ENCODE measurements around the gene TGFBI. TPM values are rescaled to one million over a fixed set of nuclear protein-coding genes. Genes with fewer than 3 reads are reported as not detected.

Gene TGFBI
- total and polyA plus RNA-seq, 5 donors from 2014 or later = 1.5 to 3.7 (median 2.3) TPM

DNA sequence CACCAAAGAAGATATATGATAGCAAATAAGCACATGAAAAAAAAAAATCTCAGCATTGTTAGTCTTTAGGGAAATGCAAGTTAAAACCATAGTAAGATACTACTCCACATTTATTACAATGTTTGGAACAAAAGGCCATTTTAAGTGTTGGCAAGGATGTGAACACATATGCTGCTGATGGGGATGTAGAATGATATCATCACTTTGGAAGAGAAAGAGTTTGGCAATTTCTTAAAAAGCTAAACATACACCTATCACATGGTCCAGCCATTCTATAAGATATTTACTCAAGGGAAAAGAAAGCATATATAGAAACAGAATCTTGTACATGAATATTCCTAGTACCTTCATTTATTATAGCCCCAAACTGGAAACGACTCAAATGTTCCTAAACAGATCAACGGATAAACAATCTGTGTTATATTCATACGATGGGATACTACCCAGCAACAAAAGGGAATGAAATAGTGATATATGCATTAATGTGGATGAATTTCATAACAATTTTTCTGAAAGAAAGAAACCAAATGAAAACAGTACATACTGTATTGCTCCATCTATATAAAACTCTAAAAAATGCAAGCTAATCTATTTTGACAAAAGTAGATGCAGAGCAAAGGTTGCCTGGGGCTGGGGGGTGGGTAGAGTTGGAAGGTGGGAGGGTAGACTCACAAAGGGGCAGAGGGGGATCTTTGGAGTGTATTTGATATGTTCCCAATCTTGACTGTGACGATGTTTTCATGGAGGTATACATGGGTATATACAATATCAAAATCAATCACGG lies 58.2 kb downstream of the TGFBI start:
- ATAC-seq (ENCODE audit: low read depth in 2 of 2) (no peak), DNase-seq (no peak)
- peaks cover 25% of the 10 kb centered on the region for H3K27me3 Mint-ChIP-seq
- H3K4me1 Mint-ChIP-seq = no peaks in the 10 kb centered on the region
- H3K4me3 ChIP-seq (ENCODE audit: low read depth, low read length) = no peak overlapping the region
- no peak overlapping the region for H3K27ac ChIP-seq (ENCODE audit: insufficient read depth, low read length, poor library complexity, severe bottlenecking)
- H3K9me3 ChIP-seq (ENCODE audit: control insufficient read depth in 2 of 2, low read length in 2 of 2) = no peaks in the 10 kb centered on the region
- H3K4me3 Mint-ChIP-seq = no peak overlapping the region
- H3K27ac Mint-ChIP-seq = no peak overlapping the region
- H3K36me3 ChIP-seq (ENCODE audit: control insufficient read depth, insufficient read depth, low read length) = no peaks in the 10 kb centered on the region
- no peaks in the 10 kb centered on the region for H3K4me1 ChIP-seq (ENCODE audit: control insufficient read depth, insufficient read depth, low read length, poor library complexity, severe bottlenecking)
- H3K27me3 ChIP-seq (ENCODE audit: control insufficient read depth, insufficient read depth, low read length) = peaks cover 16% of the 10 kb centered on the region
- H3K9me3 Mint-ChIP-seq = peaks cover 0 to 1% (median 0%) of the 10 kb centered on the region in 7 donors
- no peaks in the 10 kb centered on the region for H3K36me3 Mint-ChIP-seq

DNA sequence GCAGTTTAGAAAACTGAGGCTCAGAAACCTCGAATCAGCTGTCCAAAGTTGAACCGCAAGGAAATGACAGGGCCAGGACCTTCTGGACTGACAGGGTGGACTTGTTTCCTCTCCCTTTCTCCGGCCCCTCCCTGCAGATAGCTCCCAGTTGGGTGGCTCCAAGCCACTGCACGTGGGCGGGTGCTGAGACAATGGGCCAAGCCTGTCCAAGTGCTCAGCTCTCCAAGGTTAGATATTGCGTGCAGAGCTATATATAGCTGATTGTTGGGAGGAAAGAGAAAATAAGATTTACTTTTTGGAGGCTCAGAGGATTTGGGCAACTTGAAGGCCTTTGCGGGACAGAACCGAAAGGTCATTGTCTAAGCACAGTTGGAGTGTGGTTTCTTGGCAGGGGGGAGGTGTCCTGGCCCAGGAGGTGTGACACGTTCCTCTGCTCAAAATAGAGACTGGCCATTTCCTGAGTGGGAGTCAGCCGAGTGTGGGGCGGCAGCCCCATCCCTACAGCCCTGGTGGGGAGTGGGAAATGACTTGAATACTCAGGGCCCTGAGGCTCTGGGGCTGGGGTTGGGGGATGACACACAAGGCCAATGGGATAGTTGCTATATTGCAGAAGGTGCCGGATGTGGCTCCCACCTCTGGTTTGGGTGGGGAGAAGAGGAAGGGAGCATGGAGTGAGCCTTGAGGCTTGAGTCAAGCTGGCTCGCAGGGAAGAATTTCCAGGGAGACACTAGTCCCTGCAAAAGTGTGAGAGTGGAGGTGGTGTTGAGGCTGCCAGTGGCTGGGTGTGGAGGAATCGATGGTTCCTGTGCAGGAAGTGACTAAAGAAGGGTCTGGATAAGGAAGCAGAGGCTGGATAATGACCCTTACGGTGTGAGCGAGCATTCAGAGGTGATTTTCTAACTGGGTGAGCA lies 59.4 kb downstream of the TGFBI start:
- Histone ChIP-seq H3K27me3 (ENCODE audit: control insufficient read depth, insufficient read depth, low read length) (peaks cover 10% of the 10 kb centered on the region), H3K4me3 (ENCODE audit: low read depth, low read length) (no peak overlapping the region), H3K36me3 (ENCODE audit: control insufficient read depth, insufficient read depth, low read length) (no peaks in the 10 kb centered on the region), H3K27ac (ENCODE audit: insufficient read depth, low read length, poor library complexity, severe bottlenecking) (no peak overlapping the region), H3K4me1 (ENCODE audit: control insufficient read depth, insufficient read depth, low read length, poor library complexity, severe bottlenecking) (no peaks in the 10 kb centered on the region), H3K9me3 (ENCODE audit: control insufficient read depth in 2 of 2, low read length in 2 of 2) (no peaks in the 10 kb centered on the region)
- Mint-ChIP-seq H3K4me3 (no peak overlapping the region), H3K36me3 (no peaks in the 10 kb centered on the region), H3K27ac (no peak overlapping the region), H3K4me1 (no peaks in the 10 kb centered on the region), H3K27me3 (peaks cover 25% of the 10 kb centered on the region), H3K9me3 (peaks cover 0 to 1% (median 0%) of the 10 kb centered on the region in 7 donors)
- ATAC-seq (ENCODE audit: low read depth in 2 of 2) (no peak), DNase-seq (no peak)

DNA sequence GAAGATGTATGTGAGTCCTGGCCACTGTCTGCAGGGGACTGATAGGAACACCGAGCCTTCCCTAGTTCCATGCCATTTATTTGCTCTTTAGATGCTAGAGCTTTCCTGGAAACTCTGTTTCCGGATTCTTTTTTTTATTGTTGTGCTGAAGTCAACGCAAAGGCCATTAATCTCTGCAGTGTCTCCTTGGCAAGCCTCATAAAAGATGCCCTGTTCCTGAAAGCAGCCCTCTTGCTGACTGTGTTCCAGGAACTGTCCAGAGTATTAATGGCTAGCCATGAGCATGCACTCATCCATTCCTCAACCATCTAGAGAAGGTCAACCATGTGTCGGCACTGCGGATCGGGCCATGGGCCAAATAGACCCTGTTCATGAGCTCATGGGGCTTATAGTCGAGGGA lies 61.0 kb downstream of the TGFBI start:
- no peak overlapping the region for H3K27ac Mint-ChIP-seq
- H3K4me3 Mint-ChIP-seq = no peak overlapping the region
- ATAC-seq (ENCODE audit: low read depth in 2 of 2) (no peak), DNase-seq (no peak)
- peaks cover 2% of the 10 kb centered on the region for H3K27me3 ChIP-seq (ENCODE audit: control insufficient read depth, insufficient read depth, low read length)
- H3K4me1 Mint-ChIP-seq = no peaks in the 10 kb centered on the region
- H3K36me3 ChIP-seq (ENCODE audit: control insufficient read depth, insufficient read depth, low read length) = no peaks in the 10 kb centered on the region
- H3K4me3 ChIP-seq (ENCODE audit: low read depth, low read length) = no peak overlapping the region
- no peak overlapping the region for H3K27ac ChIP-seq (ENCODE audit: insufficient read depth, low read length, poor library complexity, severe bottlenecking)
- peaks cover 0 to 1% (median 0%) of the 10 kb centered on the region in 7 donors for H3K9me3 Mint-ChIP-seq
- no peaks in the 10 kb centered on the region for H3K4me1 ChIP-seq (ENCODE audit: control insufficient read depth, insufficient read depth, low read length, poor library complexity, severe bottlenecking)
- H3K27me3 Mint-ChIP-seq = peaks cover 31% of the 10 kb centered on the region
- H3K36me3 Mint-ChIP-seq = no peaks in the 10 kb centered on the region
- no peaks in the 10 kb centered on the region for H3K9me3 ChIP-seq (ENCODE audit: control insufficient read depth in 2 of 2, low read length in 2 of 2)

DNA sequence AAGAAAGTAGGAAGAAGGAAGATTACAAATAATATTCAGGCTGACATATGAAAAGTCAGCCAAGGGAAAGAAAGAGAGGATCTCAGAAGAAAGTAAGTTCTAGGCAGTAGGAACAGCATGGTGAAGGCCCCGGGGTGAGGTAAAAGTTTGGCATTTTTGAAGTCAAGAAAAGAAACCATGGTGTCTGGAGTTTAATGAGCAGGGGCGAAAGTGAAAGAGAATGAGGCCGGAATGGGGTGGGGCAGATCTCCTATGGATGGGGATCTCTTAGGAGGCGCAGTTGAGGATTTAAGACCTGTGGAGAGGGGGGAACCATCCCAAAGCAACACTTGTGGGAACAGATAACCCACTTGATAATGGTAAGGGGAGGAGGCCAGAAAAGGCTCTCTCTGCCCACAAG lies 61.5 kb downstream of the TGFBI start:
- no peak for ATAC-seq (ENCODE audit: low read depth in 2 of 2)
- Histone ChIP-seq H3K4me3 (ENCODE audit: low read depth, low read length) (no peak overlapping the region), H3K36me3 (ENCODE audit: control insufficient read depth, insufficient read depth, low read length) (no peaks in the 10 kb centered on the region), H3K4me1 (ENCODE audit: control insufficient read depth, insufficient read depth, low read length, poor library complexity, severe bottlenecking) (no peaks in the 10 kb centered on the region), H3K27ac (ENCODE audit: insufficient read depth, low read length, poor library complexity, severe bottlenecking) (no peak overlapping the region), H3K9me3 (ENCODE audit: control insufficient read depth in 2 of 2, low read length in 2 of 2) (no peaks in the 10 kb centered on the region), H3K27me3 (ENCODE audit: control insufficient read depth, insufficient read depth, low read length) (peaks cover 2% of the 10 kb centered on the region)
- no peaks in the 10 kb centered on the region for H3K4me1 Mint-ChIP-seq
- H3K27ac Mint-ChIP-seq = no peak overlapping the region
- H3K27me3 Mint-ChIP-seq = peaks cover 31% of the 10 kb centered on the region
- H3K36me3 Mint-ChIP-seq = no peaks in the 10 kb centered on the region
- no peak overlapping the region for H3K4me3 Mint-ChIP-seq
- peaks cover 0 to 1% (median 0%) of the 10 kb centered on the region in 7 donors for H3K9me3 Mint-ChIP-seq
- DNase-seq = no peak

DNA sequence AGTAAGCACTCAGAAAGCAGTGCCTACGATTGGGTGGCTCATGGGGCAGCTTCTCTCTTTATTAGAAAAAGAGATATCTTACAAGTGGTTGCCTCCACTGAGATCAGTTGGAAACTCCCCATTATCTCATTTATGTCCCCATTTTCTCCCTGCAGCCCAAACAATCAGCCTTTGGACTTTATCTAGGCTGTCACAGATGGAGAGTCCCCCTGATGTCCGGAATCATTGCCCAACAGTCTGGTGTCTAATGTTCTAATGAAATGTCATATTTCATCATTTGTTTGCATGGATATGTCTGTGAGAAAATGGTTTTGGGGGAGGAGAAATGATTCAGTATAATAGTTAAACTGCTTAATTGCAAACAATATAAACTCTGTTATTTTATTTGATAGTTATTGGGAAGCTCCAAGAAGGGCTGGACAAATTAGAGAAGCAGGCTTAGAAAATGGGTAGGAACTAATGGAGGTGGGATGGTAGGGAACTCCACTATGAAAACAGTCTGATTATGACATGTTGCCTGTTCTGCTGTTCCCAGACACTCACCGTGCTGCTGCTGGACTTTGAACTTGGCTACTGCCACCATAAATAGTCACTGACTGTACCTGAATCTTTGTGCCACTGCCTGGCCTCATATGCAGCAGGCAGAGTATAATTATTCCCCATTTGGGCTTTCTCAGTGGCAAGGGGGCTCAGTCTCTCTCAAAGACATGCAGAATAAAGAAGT lies 65.6 kb downstream of the TGFBI start:
- Mint-ChIP-seq H3K4me1 (no peaks in the 10 kb centered on the region), H3K27me3 (peaks cover 22% of the 10 kb centered on the region), H3K36me3 (no peaks in the 10 kb centered on the region), H3K27ac (no peak overlapping the region), H3K9me3 (no peaks in the 10 kb centered on the region), H3K4me3 (no peak overlapping the region)
- Histone ChIP-seq H3K4me1 (ENCODE audit: control insufficient read depth, insufficient read depth, low read length, poor library complexity, severe bottlenecking) (no peaks in the 10 kb centered on the region), H3K4me3 (ENCODE audit: low read depth, low read length) (no peak overlapping the region), H3K27me3 (ENCODE audit: control insufficient read depth, insufficient read depth, low read length) (peaks cover 7% of the 10 kb centered on the region), H3K27ac (ENCODE audit: insufficient read depth, low read length, poor library complexity, severe bottlenecking) (no peak overlapping the region), H3K9me3 (ENCODE audit: control insufficient read depth in 2 of 2, low read length in 2 of 2) (no peaks in the 10 kb centered on the region), H3K36me3 (ENCODE audit: control insufficient read depth, insufficient read depth, low read length) (no peaks in the 10 kb centered on the region)
- no peak for DNase-seq
- no peak for ATAC-seq (ENCODE audit: low read depth in 2 of 2)

DNA sequence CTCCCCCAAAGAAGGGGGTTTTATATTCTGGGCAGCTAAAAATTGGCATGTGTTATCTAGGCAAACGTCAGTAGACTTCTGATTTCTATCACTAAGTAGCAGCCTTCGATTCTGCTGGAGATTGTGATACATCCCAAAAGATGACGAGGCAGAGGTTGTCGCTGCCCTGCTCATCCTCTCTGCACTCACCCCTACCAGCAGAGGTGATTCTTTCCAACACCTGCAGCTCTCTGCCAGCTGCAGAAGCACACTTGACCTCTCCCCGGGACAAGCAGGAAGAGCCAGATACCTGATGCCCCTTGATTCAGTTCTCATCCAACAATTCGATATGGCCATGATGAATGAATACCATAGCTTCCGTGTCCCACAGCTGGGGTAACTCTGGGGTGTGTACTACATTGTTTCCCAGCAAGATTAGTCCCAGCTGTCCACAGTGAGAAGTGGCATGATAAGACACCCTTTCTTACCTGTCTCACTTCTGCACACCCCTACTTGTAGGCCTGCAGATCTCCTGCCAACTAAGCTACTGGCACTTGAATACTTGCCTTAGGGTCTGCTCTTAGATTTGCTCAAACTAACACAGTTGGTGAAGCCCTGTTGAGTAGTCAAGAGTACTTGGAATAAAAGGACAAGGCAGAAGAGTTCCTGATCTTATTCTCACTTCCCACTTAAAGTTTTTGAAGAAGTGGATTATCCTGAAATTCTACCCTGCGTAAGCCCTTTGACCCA lies 66.3 kb downstream of the TGFBI start:
- Histone ChIP-seq H3K4me3 (ENCODE audit: low read depth, low read length) (no peak overlapping the region), H3K27ac (ENCODE audit: insufficient read depth, low read length, poor library complexity, severe bottlenecking) (no peak overlapping the region), H3K4me1 (ENCODE audit: control insufficient read depth, insufficient read depth, low read length, poor library complexity, severe bottlenecking) (no peaks in the 10 kb centered on the region), H3K27me3 (ENCODE audit: control insufficient read depth, insufficient read depth, low read length) (peaks cover 7% of the 10 kb centered on the region), H3K9me3 (ENCODE audit: control insufficient read depth in 2 of 2, low read length in 2 of 2) (no peaks in the 10 kb centered on the region), H3K36me3 (ENCODE audit: control insufficient read depth, insufficient read depth, low read length) (no peaks in the 10 kb centered on the region)
- no peak overlapping the region for H3K27ac Mint-ChIP-seq
- no peak overlapping the region for H3K4me3 Mint-ChIP-seq
- H3K36me3 Mint-ChIP-seq = no peaks in the 10 kb centered on the region
- ATAC-seq (ENCODE audit: low read depth in 2 of 2) = no peak
- no peaks in the 10 kb centered on the region for H3K9me3 Mint-ChIP-seq
- no peak for DNase-seq
- H3K27me3 Mint-ChIP-seq = peaks cover 21% of the 10 kb centered on the region
- H3K4me1 Mint-ChIP-seq = no peaks in the 10 kb centered on the region

DNA sequence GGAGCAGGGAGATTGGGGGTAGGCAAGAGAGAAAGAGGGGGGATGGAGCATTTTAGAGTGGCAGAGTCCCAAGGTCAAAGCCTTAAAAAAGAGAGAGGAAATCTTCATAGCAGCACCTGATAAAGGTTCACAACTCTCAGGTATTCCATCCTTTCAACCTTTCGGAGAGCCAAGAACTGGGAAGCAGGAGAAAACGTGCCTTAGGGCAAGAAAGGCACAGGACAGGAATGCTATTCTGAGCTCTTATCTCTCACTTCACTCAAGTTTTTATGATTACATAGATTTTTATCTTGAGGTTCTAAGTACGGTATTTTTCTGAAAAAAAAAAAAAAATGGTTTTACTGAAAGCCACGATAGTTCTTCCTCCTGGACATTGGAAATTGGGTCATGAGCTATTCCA lies 69.4 kb downstream of the TGFBI start:
- peaks cover 29% of the 10 kb centered on the region for H3K27me3 Mint-ChIP-seq
- H3K4me3 Mint-ChIP-seq = no peak overlapping the region
- no peak for ATAC-seq (ENCODE audit: low read depth in 2 of 2)
- H3K9me3 ChIP-seq (ENCODE audit: control insufficient read depth in 2 of 2, low read length in 2 of 2) = no peaks in the 10 kb centered on the region
- no peaks in the 10 kb centered on the region for H3K36me3 Mint-ChIP-seq
- H3K27ac Mint-ChIP-seq = no peak overlapping the region
- H3K9me3 Mint-ChIP-seq = no peaks in the 10 kb centered on the region
- H3K27ac ChIP-seq (ENCODE audit: insufficient read depth, low read length, poor library complexity, severe bottlenecking) = no peak overlapping the region
- H3K4me1 ChIP-seq (ENCODE audit: control insufficient read depth, insufficient read depth, low read length, poor library complexity, severe bottlenecking) = no peaks in the 10 kb centered on the region
- DNase-seq = no peak
- H3K4me1 Mint-ChIP-seq = no peaks in the 10 kb centered on the region
- no peak overlapping the region for H3K4me3 ChIP-seq (ENCODE audit: low read depth, low read length)
- H3K27me3 ChIP-seq (ENCODE audit: control insufficient read depth, insufficient read depth, low read length) = peaks cover 5% of the 10 kb centered on the region
- H3K36me3 ChIP-seq (ENCODE audit: control insufficient read depth, insufficient read depth, low read length) = no peaks in the 10 kb centered on the region

Measured in CD4-positive, CD25-positive, alpha-beta regulatory T cell (primary cell).